Stimulated activated CD4-positive, alpha-beta T cell treated with anti-CD3 and anti-CD28 coated beads, Interleukin-1b, Interleukin-23, amount 100 ng/mL, for 24 hours (primary cell): ENCODE results near the gene PPP2R5C.

Experiments
- DNase-seq, 4 experiments: peaks; one replicate each; pipeline ENCODE4 v3.0.0-alpha.2; 2020; ENCODE audit warnings: low read depth in 4 of 4, low spot score in 1 of 4

The PPP2R5C gene

DNA sequence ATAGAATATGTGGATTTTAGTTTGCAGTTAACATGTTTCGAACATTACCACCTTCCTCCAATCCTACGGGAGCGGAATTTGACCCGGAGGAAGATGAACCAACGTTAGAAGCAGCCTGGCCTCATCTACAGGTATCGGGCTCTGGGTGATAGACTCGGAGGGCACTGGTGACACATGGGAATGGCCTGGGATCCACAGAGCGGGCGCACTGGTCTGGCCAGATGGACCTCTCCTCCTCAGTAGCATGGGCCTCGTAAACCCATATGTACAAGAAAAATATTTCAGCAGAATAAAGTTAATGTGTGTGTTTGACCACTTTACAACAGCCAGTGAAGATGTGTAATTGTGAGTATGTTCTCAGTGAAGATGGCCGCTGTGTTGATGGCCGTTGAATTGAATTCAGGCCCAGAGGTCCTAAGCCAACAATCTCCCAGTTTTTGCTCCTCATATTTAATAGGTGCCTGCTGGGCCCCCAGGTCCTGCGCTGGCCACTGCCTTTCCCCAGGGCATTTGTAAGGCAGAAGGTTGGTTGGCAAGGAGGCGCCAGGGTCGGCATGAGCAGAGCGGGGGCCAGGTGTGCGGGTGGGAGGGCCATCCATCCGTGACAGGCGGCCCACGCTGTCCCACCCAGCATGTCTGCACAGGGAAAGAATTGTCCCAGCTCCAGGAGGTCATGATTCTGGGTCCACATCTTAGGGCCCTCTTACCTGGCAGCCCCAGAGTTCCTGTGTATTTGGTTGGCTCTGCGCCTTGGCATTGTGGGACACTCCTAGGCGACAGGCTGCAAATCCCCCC, 120.8 kb downstream of the PPP2R5C start:
- DNase-seq, result no peak

DNA sequence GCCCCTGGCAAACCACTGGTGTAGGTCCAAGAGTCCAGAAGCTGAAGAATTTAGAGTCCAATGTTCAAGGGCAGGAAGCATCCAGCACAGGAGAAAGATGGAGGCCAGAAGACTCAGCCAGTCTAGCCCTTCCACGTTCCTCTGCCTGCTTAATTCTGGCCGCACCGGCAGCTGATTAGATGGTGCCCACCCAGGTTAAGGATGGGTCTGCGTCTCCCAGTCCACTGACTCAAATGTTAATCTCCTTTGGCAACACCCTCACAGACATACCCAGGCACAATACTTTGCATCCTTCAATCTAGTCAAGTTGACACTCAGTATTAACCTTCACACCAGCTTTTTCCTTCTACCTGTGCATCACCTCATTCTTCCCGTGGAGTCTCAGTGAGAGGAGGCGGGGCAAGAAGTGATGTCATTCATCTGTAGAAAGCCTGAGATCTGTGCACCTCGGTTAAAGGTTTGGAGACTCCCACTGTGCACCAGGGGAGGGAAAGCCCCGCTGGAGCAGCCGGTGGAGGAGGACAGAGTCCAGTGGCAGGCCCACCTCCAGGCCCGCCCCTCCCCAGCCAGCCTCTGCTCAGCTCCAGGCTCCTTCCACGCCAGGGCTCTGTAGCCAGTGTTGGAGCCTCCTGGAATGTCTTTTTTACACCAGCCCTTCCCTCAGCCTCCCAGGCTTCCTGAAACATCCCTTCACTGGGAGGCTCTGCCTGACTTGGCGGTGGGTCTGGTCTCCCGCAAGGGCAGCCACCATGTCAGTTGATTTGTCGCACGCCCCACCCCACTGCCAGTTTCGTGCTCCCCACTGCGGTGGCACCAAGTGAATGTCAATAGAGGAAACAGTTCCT, 122.8 kb downstream of the PPP2R5C start:
- DNase-seq, result no peak

DNA sequence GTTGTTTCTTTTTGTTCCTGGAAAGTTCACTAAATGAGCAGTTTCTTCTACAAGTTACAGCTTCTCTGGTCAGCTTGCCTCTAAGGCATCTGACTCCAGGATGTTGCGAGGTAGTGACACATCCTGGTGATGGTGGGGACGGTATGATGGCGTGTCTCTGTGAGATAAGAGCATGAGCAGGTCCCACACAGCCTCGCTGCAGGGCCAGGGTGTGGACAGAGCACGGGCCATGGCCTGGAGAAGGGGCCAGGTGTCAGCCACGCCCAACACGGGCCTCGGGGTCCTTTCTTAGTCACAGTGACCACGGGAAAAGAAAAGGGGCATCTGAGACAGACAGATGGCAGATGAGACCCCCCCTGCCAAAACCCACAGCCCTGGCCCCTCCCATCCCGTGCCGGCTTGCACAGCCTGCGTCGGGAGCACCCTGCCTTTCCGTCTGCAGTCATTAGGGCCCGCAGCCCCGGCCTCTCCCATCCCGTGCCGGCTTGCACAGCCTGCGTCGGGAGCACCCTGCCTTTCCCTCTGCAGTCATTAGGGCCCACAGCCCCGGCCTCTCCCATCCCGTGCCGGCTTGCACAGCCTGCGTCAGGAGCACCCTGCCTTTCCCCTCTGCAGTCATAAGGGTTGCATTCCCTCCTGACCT, 123.5 kb downstream of the PPP2R5C start:
- DNase-seq, result no peak

DNA sequence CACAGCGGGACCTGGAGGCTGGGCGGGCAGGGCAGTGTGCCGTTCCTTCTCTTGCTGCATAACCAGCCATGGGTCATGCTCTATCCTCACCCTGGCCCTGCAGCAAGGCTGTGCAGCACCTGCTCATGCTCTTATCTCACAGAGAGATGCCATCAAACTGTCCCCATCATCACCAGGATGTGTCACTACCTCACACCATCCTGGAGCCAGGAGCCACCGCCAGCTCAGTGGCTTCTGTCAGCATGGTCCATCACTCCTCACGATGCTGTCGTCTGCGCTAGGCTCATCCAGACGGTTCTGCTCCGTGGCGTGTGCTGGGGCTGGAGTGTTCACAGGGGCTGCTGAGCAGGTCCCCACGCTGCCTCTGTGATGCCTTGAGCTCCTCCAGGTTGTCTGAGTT, 125.7 kb downstream of the PPP2R5C start:
- DNase-seq, result no peak

DNA sequence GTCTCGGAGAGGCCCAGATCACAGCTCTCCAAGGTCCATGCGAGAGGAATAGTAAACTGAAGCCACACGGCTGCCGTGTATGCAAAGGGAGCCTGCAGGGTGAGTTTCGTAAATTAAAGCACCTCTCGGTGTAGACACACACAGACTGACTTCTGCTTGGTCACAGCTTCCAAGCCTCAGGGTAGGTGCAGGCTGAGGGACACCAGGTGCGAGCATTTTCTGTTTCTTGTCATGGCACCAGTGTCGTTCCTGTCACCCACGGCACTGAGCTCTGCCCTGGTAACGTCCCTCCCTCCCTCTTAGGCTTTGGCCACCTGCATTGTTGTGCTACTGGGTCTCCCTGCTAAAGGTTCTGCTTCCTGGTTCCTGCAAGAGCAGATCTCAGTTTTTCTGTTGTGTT, 126.7 kb downstream of the PPP2R5C start:
- no peak for DNase-seq

DNA sequence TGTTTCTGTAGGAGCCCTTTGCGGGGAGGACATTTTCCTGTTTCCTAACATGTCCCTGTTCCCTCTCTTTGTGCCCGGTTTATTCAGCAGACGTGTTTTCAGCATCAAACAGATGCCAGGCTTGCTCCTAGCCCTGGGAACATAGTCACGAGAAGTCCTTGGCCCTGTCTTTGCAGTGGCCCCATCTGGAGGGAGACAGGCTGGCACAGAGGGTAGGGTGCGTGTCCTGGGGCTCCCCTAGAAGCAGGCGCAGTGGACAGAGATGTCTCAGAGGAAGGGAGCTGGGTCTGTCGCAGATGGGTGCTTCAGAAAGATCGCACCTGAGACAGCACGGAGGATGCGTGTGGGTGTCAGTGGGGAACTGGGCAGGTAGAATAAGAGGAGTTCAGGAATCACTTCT, 127.9 kb downstream of the PPP2R5C start:
- DNase-seq, result no peak

DNA sequence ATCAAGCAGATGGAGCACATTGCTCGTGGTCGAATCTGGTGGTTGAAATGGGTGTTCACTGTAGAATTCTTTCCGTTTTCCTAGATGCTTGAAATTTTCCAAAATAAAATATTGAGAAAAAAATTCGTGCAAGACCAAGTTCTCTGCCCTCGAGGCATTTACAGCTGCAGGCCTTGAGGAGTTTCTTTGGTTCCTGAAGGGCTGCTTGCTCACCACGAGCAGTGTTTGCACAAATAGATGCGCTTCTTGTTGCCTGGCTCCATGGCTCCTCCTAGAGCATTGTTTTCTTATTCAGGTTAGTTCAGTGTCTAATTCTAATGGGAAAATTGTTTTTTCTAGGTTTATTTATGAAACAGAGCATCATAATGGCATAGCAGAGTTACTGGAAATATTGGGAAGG, 128.4 kb downstream of the PPP2R5C start:
- DNase-seq, result no peak

DNA sequence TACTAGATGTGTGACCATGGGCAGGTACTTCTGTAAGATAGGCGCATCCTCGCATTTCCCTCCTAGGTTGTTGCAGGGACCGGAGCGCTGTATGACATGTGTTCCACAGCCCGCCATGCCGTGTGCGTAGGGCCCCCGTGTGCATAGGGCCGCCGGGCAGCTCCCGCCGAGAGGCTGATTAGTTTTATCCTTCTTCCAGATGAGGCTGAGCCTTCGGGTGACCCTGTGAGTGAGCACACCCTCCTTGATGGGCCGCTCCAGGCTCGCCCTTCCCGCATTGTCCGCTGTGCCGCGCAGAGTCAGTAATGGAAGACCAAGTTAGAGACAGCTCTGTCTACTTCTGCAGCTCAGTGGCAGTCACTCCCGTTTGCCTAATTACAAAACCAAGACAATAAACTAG, 130.0 kb downstream of the PPP2R5C start:
- DNase-seq, result no peak

DNA sequence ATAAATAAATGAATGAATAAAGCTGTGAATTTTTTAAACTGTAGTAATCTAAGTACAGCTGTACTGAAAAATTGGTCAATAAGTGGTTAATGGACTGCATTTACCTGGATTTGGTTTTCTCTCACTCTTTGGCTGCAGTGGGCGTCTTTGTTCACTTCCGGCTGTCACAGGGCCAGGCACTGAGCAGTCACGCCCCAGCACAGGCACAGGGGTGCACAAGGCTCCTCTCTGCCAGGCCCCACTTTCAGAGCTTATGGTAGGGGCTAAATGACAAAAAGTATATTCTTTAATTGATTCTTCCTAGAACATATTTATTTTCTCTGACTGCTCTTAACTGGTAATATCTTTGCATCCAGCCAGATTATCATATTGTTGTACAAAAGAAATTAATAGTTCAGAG, 132.2 kb downstream of the PPP2R5C start:
- no peak for DNase-seq

DNA sequence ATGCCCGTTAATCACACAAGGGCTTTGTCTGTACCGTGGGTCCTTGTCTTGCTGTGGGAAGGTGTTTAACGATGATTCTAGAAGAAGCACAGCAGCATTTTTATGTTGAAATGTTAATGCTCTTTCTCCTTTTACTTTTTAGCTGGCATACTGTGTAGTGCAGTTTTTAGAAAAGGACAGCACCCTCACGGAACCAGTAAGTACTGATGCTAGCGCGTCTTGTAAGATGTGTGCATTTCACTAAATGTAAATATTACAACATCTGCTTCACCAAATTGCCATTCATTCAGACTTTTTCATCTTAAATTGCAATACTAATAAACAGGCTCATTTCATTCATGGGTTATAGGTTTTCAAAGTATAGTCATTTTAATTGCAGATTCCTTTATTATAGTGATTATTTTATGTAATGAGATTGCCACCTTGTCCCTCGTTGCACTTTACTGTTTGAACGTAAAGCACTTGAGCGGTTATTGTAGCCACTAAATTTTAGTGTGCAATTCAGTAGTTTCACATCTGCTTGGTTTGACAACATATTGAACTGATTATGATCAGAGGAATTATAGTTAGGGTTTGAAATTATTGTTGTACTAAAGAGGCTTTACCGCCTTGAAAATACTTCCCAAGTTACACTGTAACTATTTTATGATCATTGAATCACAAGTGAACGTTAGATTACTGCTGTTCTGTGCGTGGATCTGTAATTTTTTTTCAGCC, 133.0 kb downstream of the PPP2R5C start:
- no peak for DNase-seq

DNA sequence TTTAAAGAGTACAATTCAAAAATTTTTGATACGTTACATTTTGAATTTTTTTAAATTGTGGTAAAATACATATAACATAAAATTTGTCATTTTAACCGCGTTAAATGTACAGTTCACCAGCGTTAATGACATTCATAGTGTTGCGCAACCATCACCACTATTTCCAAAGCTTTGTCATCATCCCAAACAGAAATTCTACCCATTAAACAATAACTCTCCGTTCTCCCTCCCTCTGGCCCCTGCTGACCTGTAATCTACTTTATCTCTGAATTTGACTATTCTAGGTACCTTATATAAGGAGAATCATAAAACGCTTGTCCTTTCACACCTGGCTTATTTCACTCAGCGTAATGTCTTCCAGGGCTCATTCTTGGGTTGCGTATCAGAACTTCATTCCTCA, 133.7 kb downstream of the PPP2R5C start:
- no peak for DNase-seq

DNA sequence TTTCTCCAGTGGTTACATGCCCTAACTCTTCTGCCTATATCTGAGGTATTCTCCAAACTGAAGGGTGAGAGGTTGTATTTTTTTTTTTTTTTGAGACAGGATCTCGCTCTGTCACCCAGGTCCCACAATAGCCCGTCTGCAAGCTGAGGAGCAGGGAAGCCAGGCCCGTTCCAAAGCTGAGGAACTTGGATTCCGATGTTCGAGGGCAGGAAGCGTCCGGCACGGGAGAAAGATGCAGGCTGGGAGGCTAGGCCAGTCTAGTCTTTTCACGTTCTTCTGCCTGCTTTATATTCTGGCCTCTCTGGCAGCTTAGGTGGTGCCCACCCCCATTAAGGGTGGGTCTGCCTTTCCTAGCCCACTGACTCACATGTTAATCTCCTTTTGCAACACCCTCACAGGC, 135.8 kb downstream of the PPP2R5C start:
- no peak for DNase-seq

DNA sequence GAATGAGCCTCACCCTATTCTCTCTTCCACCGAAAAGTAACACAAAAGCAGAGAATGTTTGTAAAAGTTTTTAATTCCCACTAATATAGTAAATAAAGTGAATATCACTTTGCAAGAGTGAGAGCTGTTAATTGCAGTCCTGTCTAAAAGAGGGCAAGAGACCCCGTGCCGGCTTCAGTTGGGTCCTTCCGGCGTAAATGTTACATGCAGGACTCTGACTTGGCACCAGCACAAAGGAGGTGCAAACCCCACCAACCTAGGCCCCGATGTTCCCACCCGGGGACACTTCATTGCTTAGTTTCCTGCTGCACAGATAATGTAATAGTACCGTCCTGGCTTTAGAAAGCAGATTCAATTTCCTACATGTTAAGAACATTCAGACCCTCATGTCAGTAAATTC, 136.9 kb downstream of the PPP2R5C start:
- DNase-seq, result no peak

DNA sequence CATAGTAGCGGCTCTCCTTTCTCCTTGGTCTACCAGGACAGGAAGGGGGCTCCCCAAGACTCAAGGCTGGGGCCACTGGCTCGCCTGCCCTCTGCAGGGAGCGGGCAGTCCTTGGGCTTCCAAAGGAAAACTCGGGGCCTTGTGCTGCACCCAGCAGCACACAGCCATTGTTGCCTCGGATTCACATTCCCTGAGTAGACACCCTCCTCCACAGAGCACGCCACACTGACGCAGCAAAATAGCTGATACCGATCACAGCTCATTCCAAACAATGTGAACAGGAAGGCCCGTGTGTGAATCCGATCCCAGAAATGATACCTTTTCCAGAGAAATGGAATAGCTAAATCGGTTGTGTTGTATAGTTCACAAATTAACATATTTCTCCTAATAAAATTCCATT, 137.8 kb downstream of the PPP2R5C start:
- no peak for DNase-seq

DNA sequence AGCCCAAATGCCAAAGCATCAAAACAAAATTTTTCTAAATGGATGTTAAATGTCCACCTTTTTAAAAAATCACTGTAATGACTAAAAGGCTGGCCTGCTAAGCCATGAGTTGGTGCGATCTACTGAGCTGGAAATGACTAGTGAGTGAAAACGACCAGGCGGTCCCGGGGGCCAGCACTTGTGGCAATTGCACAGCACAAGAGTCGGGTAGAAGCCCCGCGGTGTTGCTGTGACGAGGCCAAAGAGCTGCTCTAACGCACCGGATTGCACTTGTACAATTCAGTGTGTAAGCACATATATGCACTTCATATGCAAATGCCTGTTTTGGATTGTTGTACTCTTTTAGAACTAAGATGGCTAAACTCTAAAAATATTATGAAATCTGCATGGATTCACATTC, 138.7 kb downstream of the PPP2R5C start:
- no peak for DNase-seq

DNA sequence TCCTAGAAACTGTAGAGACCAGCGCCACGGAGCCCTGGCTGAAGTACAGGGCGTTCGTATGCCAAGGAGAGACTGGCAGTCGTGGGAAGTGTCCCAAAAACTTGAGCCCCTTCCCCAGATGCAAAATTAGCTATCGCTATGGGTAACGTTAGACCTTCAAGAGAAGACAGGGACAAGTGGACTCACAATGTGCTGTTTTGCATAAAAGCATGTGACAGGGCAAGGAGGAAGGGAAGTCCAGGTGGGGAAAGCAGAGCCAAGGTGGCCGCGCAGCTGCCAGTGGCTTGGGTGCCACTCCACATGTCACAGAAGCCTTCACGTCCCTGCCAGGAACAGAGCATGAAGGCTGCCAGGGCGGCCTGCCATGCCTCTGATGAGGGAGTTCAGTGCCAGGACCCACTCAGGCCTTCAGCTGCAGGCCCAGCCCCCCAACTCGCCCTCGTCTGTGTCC, 141.6 kb downstream of the PPP2R5C start:
- DNase-seq, result no peak

DNA sequence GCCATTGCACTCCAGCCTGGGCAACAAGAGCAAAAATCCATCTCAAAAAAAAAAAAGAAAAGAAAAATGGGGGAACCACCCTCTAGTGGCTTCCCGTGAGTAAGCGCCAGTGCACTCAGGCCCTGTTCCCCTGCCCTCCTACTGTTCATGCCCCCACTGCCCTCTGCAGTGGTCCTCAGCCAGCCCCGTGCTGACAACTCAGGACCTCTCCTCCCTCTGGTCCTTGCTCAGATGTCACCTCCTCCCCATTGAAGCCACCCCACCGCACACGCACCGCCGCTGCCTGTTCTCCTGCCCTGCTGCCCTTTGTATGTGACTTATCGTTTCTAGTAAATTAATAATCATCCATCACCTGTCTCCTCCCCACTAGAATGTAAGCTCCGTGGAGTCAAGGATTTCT, 144.1 kb downstream of the PPP2R5C start:
- no peak for DNase-seq

DNA sequence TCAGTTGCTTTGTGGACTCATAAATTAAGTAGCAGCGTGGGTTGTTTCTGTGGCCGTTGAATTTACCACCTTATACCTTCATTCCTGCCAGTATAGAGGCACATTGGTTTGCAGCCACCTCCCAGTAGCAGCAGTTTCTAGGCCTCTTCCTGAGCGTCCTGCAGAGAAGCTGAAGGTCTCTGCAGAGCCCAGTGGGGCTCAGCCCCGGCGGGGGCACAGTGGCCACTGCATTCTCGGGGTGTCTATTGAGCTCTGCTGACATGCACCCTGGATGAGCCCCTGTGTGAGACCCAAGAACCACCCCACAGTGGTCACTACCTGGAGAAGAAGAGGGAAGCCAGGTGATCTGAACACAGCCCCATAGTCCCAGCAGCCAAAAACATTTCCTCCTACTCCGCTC, 145.1 kb downstream of the PPP2R5C start:
- DNase-seq, result no peak

DNA sequence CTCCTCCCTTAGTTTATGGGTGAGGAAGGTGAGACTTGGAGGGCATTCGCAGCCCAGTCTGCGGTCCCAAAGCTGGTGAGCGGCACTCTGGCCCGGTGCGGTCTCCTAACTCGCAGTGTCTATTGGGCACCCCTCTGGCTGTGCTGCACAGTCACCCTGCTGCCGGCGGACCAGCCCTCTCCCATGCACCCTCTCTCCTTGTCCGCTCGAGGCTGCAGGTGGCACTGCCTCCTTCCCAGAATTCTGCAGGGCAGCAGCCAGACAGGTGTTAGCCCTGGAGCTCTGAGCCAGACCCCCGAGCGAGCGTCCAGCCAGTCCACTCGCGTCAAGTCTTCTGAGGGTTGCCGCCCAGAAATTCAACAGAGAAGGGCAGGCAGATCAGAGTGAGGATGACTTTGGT, 146.1 kb downstream of the PPP2R5C start:
- DNase-seq, result no peak

DNA sequence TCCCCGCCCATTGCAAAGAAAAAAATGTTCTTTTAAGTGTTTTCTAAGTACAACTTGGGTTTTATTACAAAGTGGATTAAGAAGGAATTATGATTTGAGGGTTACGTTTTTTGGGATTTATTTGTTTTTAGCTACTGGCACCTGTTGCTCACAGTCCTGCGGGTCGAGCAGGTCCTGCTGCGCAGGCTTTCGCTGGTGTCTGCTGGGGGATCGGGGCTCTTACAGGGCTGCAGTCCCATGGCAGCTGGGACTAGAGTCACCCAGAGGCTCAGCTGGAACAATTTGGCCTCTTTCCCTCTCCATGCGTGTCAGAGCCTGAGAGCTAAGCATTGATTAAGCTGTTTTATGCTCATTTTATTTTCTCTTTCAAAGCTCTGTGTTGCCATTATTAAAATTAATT, 147.3 kb downstream of the PPP2R5C start:
- no peak for DNase-seq

DNA sequence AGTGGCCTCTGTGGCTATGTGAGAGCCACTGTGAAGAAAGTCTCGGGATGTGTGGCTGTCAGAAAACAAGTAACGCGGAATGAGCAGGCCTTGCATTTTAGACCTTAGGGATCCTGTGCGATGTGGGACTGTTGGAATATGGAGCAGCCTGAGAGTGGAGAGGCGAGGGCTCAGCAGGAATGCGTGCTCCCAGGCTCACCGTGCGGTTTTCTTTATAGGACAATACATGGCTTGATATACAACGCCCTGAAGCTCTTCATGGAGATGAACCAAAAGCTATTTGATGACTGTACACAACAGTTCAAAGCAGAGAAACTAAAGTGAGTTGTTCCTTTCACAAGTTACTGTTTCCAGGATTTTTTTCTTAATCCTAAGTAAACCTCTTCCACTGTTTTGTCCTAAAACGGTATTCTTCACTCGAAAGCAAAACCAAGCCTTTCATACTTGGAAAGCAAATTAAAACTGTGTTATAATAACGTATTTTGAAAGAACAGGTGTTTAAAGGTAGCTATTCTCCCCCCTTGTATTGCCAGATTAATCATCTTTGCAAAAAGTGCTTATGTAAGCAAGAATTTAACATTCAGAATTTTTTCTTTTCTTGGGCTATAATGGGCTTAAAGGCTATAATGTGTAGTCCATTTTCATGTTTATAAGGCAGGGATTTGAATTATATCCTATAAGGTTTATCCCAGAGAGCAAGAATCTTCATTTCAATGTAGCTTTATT, 148.0 kb downstream of the PPP2R5C start:
- no peak for DNase-seq
